ENCODE data around the gene CC2D1A. TPM values are rescaled to one million over a fixed set of nuclear protein-coding genes. Genes with fewer than 3 reads are reported as not detected.

The CC2D1A gene
- total and polyA plus RNA-seq, 2 experiments from 2014 or later: 23.1 to 39.7 TPM

DNA sequence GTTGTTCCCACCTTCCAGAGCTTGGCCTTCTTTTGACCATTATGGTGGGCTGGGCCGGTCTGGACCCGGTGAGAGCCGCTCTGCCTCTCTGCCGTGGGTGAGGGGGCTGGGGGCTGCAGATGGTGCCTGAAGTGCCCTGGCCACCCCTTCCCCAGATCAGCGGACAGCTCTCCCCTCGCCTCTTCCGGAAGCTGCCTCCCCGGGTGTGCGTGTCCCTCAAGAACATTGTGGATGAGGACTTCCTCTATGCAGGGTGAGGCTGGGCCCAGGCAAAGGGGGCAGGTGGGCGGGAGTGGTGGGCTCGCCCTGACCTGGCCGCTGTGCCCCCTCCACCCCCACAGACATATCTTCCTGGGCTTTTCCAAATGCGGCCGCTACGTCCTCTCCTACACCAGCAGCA lies 48.2 kb downstream of the CC2D1A start (continued):
- TF ChIP-seq, protein P1, sequence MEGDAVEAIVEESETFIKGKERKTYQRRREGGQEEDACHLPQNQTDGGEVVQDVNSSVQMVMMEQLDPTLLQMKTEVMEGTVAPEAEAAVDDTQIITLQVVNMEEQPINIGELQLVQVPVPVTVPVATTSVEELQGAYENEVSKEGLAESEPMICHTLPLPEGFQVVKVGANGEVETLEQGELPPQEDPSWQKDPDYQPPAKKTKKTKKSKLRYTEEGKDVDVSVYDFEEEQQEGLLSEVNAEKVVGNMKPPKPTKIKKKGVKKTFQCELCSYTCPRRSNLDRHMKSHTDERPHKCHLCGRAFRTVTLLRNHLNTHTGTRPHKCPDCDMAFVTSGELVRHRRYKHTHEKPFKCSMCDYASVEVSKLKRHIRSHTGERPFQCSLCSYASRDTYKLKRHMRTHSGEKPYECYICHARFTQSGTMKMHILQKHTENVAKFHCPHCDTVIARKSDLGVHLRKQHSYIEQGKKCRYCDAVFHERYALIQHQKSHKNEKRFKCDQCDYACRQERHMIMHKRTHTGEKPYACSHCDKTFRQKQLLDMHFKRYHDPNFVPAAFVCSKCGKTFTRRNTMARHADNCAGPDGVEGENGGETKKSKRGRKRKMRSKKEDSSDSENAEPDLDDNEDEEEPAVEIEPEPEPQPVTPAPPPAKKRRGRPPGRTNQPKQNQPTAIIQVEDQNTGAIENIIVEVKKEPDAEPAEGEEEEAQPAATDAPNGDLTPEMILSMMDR (conservative IDR thresholded peaks at IDR 0.05; ENCODE audit: low read depth in 2 of 2): no peak
- TF ChIP-seq ZNF331 (CRISPR knock-in tag; IDR thresholded peaks at IDR 0.05; ENCODE audit: low read depth): no peak
- TF ChIP-seq, protein P2, sequence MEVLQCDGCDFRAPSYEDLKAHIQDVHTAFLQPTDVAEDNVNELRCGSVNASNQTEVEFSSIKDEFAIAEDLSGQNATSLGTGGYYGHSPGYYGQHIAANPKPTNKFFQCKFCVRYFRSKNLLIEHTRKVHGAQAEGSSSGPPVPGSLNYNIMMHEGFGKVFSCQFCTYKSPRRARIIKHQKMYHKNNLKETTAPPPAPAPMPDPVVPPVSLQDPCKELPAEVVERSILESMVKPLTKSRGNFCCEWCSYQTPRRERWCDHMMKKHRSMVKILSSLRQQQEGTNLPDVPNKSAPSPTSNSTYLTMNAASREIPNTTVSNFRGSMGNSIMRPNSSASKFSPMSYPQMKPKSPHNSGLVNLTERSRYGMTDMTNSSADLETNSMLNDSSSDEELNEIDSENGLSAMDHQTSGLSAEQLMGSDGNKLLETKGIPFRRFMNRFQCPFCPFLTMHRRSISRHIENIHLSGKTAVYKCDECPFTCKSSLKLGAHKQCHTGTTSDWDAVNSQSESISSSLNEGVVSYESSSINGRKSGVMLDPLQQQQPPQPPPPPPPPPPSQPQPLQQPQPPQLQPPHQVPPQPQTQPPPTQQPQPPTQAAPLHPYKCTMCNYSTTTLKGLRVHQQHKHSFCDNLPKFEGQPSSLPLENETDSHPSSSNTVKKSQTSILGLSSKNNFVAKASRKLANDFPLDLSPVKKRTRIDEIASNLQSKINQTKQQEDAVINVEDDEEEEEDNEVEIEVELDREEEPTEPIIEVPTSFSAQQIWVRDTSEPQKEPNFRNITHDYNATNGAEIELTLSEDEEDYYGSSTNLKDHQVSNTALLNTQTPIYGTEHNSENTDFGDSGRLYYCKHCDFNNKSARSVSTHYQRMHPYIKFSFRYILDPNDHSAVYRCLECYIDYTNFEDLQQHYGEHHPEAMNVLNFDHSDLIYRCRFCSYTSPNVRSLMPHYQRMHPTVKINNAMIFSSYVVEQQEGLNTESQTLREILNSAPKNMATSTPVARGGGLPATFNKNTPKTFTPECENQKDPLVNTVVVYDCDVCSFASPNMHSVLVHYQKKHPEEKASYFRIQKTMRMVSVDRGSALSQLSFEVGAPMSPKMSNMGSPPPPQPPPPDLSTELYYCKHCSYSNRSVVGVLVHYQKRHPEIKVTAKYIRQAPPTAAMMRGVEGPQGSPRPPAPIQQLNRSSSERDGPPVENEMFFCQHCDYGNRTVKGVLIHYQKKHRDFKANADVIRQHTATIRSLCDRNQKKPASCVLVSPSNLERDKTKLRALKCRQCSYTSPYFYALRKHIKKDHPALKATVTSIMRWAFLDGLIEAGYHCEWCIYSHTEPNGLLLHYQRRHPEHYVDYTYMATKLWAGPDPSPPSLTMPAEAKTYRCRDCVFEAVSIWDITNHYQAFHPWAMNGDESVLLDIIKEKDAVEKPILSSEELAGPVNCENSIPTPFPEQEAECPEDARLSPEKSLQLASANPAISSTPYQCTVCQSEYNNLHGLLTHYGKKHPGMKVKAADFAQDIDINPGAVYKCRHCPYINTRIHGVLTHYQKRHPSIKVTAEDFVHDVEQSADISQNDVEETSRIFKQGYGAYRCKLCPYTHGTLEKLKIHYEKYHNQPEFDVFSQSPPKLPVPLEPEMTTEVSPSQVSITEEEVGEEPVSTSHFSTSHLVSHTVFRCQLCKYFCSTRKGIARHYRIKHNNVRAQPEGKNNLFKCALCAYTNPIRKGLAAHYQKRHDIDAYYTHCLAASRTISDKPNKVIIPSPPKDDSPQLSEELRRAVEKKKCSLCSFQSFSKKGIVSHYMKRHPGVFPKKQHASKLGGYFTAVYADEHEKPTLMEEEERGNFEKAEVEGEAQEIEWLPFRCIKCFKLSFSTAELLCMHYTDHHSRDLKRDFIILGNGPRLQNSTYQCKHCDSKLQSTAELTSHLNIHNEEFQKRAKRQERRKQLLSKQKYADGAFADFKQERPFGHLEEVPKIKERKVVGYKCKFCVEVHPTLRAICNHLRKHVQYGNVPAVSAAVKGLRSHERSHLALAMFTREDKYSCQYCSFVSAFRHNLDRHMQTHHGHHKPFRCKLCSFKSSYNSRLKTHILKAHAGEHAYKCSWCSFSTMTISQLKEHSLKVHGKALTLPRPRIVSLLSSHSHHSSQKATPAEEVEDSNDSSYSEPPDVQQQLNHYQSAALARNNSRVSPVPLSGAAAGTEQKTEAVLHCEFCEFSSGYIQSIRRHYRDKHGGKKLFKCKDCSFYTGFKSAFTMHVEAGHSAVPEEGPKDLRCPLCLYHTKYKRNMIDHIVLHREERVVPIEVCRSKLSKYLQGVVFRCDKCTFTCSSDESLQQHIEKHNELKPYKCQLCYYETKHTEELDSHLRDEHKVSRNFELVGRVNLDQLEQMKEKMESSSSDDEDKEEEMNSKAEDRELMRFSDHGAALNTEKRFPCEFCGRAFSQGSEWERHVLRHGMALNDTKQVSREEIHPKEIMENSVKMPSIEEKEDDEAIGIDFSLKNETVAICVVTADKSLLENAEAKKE (CRISPR knock-in tag; IDR thresholded peaks at IDR 0.05): no peak
- TF ChIP-seq ZNF114 (CRISPR knock-in tag; IDR thresholded peaks at IDR 0.05): no peak
- TF ChIP-seq EZH2 (IDR thresholded peaks at IDR 0.05; ENCODE audit: low read depth, unreplicated experiment): no peak

DNA sequence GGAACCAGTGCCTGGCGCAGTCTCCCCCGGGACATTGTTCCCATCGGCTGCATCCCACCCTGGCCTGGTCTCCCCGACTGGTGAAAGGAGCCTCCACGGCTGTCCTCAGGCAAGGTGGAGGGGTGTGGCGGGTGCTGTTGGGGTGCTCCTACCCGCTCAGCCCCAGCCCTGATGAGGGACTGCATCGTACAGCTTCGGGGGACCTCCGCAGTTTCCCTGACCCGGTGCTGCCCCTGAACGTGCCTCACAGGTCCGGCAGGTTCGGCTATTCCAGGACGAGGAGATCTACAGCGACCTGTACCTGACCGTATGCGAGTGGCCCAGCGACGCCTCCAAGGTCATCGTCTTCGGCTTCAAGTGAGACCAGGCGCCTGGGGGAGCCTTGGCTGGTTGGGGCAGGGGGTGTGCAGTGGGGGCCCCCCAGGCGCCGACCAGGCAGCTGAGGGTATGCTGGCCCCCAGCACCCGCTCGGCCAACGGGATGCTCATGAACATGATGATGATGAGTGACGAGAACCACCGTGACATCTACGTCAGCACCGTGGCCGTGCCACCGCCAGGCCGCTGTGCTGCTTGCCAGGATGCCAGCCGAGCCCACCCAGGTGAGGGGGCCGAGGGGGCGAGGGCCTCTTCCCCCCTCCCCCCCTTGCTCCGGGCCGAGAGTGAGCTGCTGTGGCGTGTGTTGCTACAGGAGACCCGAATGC lies 49.8 kb downstream of the CC2D1A start:
- no peaks in the 10 kb centered on the region for H3K9me2 ChIP-seq (ENCODE audit: insufficient read depth)
- Mint-ChIP-seq H3K9me3 (no peaks in the 10 kb centered on the region), H3K4me1 (peaks cover 9% of the 10 kb centered on the region), H3K36me3 (ENCODE audit: low read depth) (peaks cover 48% of the 10 kb centered on the region), H3K27me3 (ENCODE audit: insufficient read depth, low read depth, poor library complexity) (peaks cover 2% of the 10 kb centered on the region), H3K4me3 (no peak overlapping the region), H3K27ac (0 out of 2 replicates have a peak overlapping the region, but pooled peaks have one; percentile 23)
- H3K4me2 ChIP-seq: no peak overlapping the region
- H3K4me3 ChIP-seq: no peak overlapping the region
- no peak overlapping the region for H3K27ac ChIP-seq (ENCODE audit: low read depth)
- peaks cover 17% of the 10 kb centered on the region for H3K79me2 ChIP-seq (replicated peaks; ENCODE audit: insufficient read depth)
- no peak overlapping the region for H2AFZ ChIP-seq
- peaks cover 13% of the 10 kb centered on the region; the same call in 1 of the 2 replicates for H3K36me3 ChIP-seq (ENCODE audit: insufficient read depth)
- H3F3A ChIP-seq (replicated peaks; ENCODE audit: low read depth): 0 out of 2 replicates have a peak, but pooled peaks cover 5% of the 10 kb centered on the region
- peaks cover 8% of the 10 kb centered on the region; the same call in 1 of the 2 replicates for H3K4me1 ChIP-seq (ENCODE audit: insufficient read depth)
- no peaks in the 10 kb centered on the region for H3K27me3 ChIP-seq (ENCODE audit: insufficient read depth)
- peaks cover 17% of the 10 kb centered on the region for H4K20me1 ChIP-seq (replicated peaks; ENCODE audit: insufficient read depth)
- ATAC-seq: no peak
- DNase-seq (ENCODE audit: low spot score): no peak
- no peak for TF ChIP-seq EZH2 (IDR thresholded peaks at IDR 0.05; ENCODE audit: low read depth, unreplicated experiment)
- TF ChIP-seq, protein P3, sequence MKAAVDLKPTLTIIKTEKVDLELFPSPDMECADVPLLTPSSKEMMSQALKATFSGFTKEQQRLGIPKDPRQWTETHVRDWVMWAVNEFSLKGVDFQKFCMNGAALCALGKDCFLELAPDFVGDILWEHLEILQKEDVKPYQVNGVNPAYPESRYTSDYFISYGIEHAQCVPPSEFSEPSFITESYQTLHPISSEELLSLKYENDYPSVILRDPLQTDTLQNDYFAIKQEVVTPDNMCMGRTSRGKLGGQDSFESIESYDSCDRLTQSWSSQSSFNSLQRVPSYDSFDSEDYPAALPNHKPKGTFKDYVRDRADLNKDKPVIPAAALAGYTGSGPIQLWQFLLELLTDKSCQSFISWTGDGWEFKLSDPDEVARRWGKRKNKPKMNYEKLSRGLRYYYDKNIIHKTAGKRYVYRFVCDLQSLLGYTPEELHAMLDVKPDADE (IDR thresholded peaks at IDR 0.05): no peak
- no peak for TF ChIP-seq STAT1 (IDR thresholded peaks at IDR 0.05; ENCODE audit: unreplicated experiment)
- TF ChIP-seq ZNF331 (CRISPR knock-in tag; IDR thresholded peaks at IDR 0.05; ENCODE audit: low read depth): no peak
- TF ChIP-seq ZNF114 (CRISPR knock-in tag; IDR thresholded peaks at IDR 0.05): no peak
- TF ChIP-seq, protein P1 (conservative IDR thresholded peaks at IDR 0.05; ENCODE audit: low read depth in 2 of 2): no peak
